ENCODE measurements around the gene WFDC12.
A peak's percentile ranks its signal among the peaks of the same experiment; 100 is the strongest.

WFDC12 gene

DNA sequence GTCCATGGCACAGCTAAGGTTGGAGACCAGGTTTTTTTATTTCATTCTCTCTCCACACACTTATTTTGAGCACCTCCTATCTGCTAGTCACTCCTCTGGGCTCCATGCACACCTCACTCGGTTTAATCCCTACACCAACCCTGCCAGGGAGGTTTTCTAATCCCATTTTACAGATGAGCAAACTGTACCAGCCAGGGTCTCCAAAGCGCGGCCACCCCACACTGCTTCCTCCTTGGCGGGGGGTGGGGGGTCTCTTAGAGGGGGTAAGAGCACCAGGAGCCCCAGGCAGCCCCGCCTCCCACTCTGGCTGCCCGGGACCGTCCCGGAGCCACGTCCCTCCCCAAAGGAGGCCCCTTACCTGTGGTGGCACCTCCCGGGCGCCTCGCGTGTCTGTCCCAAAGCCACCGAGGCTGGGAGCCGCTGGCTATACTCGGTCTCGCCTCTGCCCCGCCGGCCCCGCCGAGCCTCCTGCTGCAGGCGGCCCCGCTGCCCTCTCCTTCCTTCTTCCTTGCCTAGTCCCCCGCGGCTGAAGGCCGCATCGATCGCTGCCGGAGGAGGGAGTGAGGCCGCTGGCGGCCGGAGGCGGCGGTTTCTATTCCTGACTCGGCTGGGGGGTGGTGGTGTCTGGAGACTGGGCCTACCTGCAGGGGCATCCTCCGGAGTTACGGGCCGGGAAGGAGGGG lies 23.6 kb downstream of the WFDC12 start, which contains the start of gene KCNS1:
TSS of gene KCNS1 (minus strand) at position 565 of the 683 bp plus-strand sequence. CDS start 1,891 bp downstream, outside the sequence.
- no peak within 1 kb of the TSS; the same call in 1 of the 2 replicates for H3K4me3 ChIP-seq (ENCODE audit: low read length)
- DNase-seq (ENCODE audit: low read depth): no peak
- TF ChIP-seq, protein P1, sequence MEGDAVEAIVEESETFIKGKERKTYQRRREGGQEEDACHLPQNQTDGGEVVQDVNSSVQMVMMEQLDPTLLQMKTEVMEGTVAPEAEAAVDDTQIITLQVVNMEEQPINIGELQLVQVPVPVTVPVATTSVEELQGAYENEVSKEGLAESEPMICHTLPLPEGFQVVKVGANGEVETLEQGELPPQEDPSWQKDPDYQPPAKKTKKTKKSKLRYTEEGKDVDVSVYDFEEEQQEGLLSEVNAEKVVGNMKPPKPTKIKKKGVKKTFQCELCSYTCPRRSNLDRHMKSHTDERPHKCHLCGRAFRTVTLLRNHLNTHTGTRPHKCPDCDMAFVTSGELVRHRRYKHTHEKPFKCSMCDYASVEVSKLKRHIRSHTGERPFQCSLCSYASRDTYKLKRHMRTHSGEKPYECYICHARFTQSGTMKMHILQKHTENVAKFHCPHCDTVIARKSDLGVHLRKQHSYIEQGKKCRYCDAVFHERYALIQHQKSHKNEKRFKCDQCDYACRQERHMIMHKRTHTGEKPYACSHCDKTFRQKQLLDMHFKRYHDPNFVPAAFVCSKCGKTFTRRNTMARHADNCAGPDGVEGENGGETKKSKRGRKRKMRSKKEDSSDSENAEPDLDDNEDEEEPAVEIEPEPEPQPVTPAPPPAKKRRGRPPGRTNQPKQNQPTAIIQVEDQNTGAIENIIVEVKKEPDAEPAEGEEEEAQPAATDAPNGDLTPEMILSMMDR (conservative IDR thresholded peaks at IDR 0.05; ENCODE audit: low read length): no peak

DNA sequence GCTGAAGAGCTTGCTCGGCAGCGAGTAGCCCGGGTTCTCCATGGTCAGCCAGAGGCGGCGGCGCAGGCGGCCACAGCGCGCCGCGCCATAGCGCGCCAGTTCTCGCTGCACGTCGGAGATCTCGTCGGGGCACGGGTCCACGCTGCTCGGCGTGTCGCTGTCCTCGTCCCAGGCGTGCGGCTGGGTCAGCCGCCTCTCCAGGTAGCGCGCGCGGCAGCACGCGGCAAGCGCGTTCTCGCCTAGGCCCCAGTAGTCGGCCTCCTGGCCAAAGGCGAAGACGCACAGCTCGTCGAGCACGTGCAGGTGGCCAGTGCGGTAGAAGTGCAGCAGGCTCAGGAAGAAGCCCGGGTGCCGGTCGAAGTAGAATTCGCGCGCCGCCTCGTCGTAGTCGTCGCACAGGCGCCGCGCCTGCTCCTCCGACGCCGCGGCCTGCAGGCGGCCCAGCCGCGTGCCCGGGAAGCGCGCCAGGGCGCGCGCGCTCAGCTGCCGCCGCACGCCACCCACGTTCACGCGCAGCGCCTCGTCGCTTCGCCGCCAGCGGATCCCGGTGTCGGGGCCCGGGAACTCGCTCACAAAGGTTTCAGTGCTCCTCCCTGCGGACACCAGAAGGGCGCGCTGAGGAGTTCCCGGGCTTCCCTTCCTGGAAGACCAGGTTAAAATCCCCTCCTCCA lies 26.0 kb downstream of the WFDC12 start:
- H3K4me3 ChIP-seq (ENCODE audit: low read length): no peak overlapping the region
- TF ChIP-seq, protein P1 (conservative IDR thresholded peaks at IDR 0.05; ENCODE audit: low read length): peak; percentile 23; the same call in 1 of the 2 replicates
- peak; percentile 11 for DNase-seq (ENCODE audit: low read depth)

DNA sequence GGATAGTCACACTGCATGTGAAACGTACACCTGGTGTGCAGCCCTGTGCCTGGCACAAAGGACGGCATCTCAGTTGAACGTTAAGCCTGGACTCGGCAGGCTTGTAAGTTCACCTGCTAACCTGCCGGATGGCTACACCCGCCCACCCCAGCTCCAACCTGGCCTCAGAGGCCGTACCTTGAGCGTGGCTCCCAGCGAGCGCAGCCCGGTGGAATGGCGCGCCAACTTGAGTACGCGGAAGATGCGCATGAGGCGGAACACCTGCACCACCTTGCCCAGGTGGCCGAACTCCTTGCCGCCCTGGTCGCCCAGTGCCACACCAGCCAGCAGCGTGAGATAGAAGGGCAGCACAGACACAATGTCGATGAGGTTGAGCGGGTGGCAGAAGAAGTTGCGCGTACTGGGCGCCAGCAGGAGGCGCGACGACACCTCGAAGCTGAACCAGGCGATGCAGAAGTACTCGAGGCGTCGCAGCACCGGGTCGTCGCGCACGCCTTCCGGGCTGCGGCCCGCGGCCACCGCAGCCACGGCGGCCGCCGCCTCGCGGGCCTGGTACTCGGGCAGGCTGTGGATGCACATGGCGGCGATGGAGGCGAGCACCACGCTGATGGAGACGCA lies 26.7 kb downstream of the WFDC12 start:
- DNase-seq (ENCODE audit: low read depth): peak; percentile 19

DNA sequence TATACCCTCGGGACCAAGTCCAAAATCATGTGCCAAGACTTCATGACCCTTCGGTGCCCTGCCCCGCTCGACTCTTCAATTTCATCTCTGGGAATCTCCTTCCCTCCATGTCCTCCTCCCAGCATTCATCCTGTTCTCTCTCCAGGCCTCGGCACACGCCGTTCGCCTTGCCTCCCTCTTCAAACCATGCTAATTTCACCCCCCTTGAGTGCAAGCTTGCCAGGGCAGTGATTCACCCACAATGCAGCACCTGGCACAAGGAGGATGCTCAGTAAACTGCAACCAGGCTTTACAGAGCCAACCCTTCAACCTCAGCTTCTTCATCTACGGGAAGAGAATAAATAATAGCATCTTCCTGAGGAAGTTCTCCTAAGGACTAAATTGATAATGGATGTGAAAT lies 27.5 kb downstream of the WFDC12 start:
- no peak overlapping the region for H3K4me3 ChIP-seq (ENCODE audit: low read length)
- DNase-seq (ENCODE audit: low read depth): no peak
- TF ChIP-seq, protein P1 (conservative IDR thresholded peaks at IDR 0.05; ENCODE audit: low read length): 0 out of 2 replicates have a peak, but pooled peaks have one; percentile 1

More for the DNA sequence above, 26.7 kb downstream of the WFDC12 start:
- no peak overlapping the region for H3K4me3 ChIP-seq (ENCODE audit: low read length)
- TF ChIP-seq, protein P1 (conservative IDR thresholded peaks at IDR 0.05; ENCODE audit: low read length): peak; percentile 26

DNA sequence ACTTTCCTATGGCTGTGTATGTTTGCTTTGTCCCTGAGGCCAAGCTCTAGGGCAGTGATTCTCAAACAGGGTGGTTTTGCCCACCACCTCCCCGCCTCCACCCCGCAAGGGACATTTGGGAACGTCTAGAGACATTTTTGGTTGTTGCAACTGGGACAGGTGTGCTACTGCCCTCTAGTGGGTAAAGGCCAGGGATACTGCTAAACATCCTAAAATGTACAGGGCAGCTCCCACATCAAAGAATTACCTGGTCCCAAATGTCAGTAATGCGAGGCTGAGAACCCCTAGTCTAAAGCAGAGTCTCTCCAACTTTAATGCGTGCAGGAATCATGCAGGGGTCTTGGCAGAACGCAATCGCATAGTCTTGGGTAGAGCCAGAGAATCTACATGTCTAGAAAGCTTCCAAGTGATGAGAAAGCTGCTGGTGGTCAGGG lies 28.4 kb downstream of the WFDC12 start:
- TF ChIP-seq, protein P1 (conservative IDR thresholded peaks at IDR 0.05; ENCODE audit: low read length): peak; percentile 88
- DNase-seq (ENCODE audit: low read depth): peak; percentile 59
- no peak overlapping the region for H3K4me3 ChIP-seq (ENCODE audit: low read length)

DNA sequence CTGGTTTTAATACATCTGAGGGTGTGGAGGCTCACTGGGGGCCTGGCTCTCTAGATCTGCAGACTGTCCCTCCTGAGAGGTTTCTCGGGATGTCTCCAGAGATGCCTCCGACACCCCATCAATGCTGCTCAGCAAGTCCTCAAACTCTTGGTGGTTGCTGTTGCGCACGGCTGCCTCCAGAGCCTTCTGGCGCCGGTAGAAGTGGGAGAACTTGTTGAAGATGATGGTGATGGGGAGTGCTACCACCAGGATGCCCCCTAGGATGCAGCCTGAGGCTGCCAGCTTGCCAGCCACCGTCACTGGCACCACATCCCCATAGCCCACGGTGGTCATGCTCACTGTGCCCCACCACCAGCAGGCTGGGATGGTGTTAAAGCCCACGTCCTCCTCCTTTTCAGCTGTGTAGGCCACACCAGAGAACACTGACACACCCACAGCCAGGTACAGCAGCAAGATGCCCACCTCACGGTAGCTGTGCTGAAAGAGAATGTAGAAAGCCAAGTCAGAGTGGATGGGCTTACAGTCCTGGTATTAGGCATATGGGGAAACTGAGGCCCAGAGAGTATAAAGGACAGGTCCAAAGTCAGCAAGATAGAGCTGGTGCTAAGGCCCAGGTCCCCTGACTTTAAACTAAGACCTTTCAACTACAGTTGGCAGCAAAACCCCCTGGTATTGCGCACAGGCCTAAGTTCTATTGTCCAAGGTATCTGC lies 29.2 kb downstream of the WFDC12 start:
- no peak for DNase-seq (ENCODE audit: low read depth)
- TF ChIP-seq, protein P1 (conservative IDR thresholded peaks at IDR 0.05; ENCODE audit: low read length): no peak
- H3K4me3 ChIP-seq (ENCODE audit: low read length): no peak overlapping the region

Data from AG10803 (cell line).